ENCODE results near the gene PPFIA2.

PPFIA2 gene

DNA sequence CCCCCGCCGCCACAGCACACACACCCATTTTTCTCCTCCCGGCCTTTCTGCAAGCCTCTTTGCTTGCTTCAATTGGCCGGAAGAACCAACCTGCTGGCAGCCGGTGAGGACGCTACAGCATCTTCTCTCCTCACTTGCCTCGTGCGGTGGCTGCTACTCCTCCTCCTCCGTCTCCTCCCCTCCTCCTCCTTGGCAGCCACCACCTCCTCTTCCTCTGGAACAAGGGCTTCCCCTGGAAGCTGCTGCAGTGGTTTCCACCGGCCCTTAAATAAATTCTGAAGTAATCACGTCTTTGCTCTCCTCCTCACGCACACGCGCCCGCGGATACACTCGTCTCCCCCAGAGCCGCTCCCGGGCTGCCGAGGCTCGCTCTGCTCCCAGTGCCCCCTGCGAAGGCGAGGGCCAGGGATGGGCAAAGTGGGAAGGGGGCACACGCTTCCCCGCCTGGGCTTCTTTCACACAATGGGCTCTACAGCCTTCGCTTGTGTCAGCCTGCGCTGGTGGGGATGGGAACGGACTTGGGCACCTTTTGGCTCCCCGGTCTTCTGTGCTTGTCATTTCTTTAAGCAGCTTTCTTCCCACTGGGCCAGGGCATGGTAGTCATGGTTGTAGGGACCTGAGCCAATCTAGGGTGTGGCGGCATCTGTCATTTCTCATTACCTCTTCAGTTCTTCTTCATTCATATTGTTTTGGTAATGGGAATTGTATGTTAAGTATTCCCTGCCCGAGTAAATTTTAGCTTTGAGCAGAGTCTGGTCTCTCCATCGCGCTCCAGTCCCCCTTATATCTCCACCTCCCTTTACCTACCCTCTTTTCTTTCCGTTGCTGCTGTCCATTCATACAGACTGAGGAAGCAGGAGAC is at the start of gene PPFIA2:
Gene PPFIA2 (minus strand): TSS at position 161 of the 862 bp plus-strand sequence.
- no peak for DNase-seq (ENCODE audit: low read depth in 1 of 2, low spot score in 1 of 2)

GRCh38 chr12:81800298-81801148 is 41.4 kb upstream of the PPFIA2 start:
- DNase-seq (ENCODE audit: low read depth in 1 of 2, low spot score in 1 of 2), result no peak

DNA sequence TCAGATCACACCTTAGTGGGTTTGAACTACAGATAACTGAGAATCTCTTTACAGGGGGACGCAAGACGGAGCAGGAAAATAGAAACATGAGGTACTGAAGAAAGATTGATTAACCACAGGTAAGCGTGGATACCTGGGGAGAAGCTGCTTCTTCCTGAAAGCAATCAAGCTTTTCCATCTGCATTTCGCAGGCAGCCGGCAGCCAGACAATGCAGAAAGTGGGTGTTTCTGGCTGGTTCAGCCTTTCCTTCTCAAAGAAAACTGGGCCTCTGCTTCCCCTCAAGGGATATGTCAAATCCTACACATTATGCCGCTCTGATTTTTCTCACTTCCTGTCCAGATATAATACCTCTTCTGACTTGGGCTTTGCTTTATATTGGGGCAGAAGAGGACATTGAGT is 39.1 kb upstream of the PPFIA2 start:
- DNase-seq (ENCODE audit: low read depth in 1 of 2, low spot score in 1 of 2), result no peak

- no peak for DNase-seq (ENCODE audit: low read depth in 1 of 2, low spot score in 1 of 2)
Observed at GRCh38 chr12:81797100-81797499, 38.0 kb upstream of the PPFIA2 start.

GRCh38 chr12:81792666-81793065 is 33.5 kb upstream of the PPFIA2 start:
- no peak for DNase-seq (ENCODE audit: low read depth in 1 of 2, low spot score in 1 of 2)

- DNase-seq (ENCODE audit: low read depth in 1 of 2, low spot score in 1 of 2), result no peak
Observed at GRCh38 chr12:81779216-81779615, 20.1 kb upstream of the PPFIA2 start.

GRCh38 chr12:81778719-81779118 is 19.6 kb upstream of the PPFIA2 start:
- DNase-seq (ENCODE audit: low read depth in 1 of 2, low spot score in 1 of 2), result no peak

DNA sequence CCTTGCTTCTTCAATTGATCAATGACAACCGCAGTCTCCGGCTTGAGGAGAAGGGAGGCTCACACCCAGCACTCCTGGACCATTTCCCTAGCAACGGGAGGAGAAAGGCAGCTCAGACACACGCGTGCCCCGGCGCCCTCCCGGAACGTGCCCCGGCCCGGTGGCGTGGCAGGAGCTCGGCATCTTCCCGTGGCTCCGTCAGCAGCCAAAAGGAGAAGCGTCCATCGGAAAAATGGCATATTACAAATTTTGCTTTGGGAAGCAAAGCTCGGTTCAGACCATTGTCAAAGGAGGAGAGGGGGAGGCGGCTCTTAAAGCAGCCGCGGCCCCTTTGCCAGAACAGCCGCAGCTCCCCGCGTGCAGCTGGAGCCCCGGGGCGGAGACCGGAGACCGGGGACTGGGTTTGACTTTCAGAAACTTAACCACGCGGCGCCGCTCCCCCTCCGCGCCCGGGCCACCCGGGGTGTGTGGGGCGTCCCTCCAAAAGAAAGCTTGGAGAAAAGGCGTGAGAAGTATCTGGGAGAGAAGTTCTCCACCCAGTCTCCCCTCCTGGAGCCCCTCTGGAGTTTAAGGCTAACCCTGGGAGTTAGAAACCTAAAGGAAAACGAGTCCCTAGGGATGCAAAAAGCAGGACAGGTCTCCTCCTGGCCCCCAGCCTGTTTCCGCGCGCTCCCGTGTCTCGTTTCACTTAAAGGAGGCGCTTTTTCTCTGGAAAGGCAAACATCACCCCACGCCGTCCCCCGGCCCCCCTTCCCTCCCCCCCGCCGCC is 545 bp downstream of the PPFIA2 start:
- no peak for DNase-seq (ENCODE audit: low read depth in 1 of 2, low spot score in 1 of 2)

DNA sequence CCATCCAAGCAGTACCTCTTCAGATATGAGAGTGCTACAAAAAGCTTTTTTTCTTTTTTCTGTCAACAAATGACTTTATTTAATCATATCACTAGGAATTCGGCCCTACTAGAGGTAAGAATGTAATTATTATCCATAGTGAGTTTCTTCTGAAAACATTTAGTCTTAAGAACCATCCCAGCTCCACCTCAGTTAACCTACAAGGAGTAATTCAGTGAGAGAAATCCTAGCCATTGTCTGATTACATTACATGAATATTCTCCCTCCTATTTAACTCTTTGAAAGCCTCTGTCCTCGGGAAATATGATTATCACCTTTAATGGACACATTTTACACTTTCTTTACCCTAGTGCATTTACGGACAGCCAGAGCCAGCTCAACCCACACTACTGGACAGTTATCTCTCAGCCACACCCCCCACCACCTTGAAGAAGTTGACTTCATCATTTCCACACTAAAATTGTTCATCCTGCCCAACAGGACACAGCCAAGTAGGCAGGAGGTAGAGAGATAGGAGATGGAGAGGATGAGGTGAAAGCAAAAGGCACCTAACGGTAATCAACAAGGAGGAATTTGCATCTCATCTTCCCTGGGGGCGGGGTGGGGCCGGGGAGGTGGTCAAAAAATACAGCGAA is 1.3 kb downstream of the PPFIA2 start:
- no peak for DNase-seq (ENCODE audit: low read depth in 1 of 2, low spot score in 1 of 2)

DNA sequence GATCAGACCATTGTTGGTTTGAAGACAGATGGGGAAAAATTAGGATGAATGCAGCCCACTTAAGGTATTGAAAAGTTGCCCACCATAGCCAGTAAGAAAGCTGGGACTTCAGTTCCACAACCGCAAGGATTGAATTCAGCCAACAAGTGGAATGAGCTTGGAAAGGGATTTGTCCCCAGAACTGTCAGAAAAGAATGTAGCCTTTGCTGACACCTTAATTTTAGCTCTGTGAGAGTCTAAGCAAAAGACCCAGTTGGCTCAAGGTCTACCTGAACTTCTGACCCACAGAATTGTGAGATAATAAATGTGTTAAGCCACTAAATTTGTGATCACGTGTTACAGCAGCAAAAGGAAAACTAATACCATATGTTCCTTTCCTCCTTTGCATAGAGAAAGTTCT is 29.4 kb downstream of the PPFIA2 start:
- no peak for DNase-seq (ENCODE audit: low read depth in 1 of 2, low spot score in 1 of 2)

GRCh38 chr12:81727391-81727790 is 31.8 kb downstream of the PPFIA2 start:
- no peak for DNase-seq (ENCODE audit: low read depth in 1 of 2, low spot score in 1 of 2)

GRCh38 chr12:81726634-81727033 is 32.5 kb downstream of the PPFIA2 start:
- no peak for DNase-seq (ENCODE audit: low read depth in 1 of 2, low spot score in 1 of 2)

DNA sequence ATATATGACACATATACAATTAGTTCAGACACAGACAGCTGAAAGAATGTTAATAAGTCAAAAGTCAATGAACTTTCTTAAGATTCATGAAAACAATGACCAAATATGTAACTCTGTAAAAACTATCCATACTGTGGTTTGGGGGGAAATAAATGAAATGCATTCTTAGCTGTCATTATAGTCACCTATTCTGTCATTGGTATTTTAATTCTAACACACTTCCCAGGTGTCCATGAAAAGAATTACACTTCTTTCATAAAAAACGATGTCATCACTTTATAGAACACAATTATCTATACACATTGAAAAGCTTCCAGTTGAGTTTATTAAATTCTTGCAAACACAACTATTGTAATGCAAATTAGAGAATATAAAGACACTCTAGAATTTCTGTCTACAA is 35.8 kb downstream of the PPFIA2 start:
- no peak for DNase-seq (ENCODE audit: low read depth in 1 of 2, low spot score in 1 of 2)

DNA sequence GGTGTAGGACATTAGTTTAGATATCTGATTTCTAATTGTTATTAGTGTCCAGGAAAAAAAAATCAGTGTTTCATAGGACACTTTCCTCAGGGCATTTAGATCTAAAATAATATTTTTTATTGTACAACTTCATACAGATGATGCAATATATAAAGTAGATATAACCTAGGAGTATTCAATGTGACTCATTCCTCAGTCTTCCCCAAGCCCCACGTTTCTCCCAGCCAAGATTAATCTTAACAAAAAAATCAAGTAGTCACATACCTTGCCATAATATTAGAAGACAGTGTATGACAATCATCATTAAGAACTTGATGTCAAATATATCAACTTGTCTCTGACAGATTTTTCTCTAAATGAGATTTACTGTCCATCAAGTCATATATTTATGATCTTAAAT is 37.1 kb downstream of the PPFIA2 start:
- no peak for DNase-seq (ENCODE audit: low read depth in 1 of 2, low spot score in 1 of 2)

GRCh38 chr12:81718616-81719015 is 40.5 kb downstream of the PPFIA2 start:
- DNase-seq (ENCODE audit: low read depth in 1 of 2, low spot score in 1 of 2), result no peak

DNA sequence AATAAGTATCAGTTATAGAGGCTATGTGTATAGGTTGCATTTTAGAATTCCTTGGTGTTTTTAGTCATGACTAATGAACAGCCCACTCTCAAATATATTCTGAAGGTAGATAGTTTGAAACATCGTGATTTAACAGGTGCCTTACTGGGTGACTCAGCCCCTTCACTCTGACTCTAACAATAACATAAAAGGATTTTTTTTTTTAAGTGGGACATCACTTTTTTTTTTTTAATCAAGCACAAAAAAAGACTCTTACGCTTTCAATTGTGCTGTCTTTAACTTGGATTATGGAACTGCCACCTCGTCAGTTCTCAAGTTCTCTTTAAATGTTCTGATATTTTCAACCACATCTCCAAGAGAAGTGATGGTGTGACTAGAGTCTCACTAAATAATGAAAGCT is 46.6 kb downstream of the PPFIA2 start:
- DNase-seq (ENCODE audit: low read depth in 1 of 2, low spot score in 1 of 2), result no peak

DNA sequence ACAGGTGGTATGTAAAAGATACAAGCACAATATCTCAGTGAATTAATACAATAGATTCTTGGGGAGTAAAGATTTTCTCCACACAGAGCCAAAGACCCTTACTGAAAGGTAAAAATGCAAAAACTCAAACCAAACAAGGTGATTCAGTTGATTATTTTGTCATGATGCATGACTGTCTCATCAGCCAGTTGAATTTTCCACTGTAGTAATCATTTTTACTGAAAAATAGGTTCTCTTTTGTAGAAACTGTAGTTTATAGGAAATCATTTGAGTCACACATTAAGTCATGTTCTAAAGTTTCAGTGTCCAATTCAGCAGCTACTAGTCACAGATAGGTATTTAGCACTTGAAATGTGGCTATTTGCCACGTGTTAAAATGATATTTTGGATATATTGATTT is 53.6 kb downstream of the PPFIA2 start:
- DNase-seq (ENCODE audit: low read depth in 1 of 2, low spot score in 1 of 2), result no peak

DNA sequence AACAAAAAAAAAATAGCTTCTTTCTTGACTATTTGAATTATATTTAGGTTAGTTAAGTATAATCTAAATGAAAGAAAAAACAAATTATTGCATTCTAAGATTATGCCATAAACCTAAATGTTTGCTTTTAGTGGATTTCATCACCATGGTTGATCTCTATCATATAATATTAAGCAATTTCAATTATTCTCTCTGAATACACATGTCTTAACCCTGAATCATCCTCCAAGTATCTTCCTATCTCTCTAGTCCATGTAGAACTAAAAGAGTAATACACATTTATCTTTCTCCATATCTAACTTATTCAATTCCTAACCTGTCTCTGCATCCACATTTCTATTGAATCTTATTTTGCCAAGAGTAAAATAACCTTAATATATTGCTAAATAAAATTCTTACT is 59.6 kb downstream of the PPFIA2 start:
- no peak for DNase-seq (ENCODE audit: low read depth in 1 of 2, low spot score in 1 of 2)

DNA sequence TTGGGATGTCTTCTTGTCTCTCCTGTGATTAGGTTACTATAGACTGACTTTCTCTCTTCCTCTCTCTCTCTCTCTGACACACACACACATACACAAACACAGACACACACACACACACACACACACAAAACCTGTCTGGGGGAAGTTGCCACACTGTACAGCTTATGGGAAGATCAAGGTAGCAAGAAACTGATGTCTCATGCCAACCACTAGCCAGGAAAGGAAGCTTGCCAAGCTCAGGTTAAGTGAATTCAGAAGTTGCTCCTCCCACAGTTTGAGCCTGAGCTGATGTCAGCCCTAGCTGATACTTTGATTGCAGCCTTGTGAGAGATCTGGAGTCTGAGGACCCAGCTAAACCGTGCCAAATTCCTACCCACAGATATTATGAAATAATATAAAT is 67.1 kb downstream of the PPFIA2 start:
- DNase-seq (ENCODE audit: low read depth in 1 of 2, low spot score in 1 of 2), result no peak

DNA sequence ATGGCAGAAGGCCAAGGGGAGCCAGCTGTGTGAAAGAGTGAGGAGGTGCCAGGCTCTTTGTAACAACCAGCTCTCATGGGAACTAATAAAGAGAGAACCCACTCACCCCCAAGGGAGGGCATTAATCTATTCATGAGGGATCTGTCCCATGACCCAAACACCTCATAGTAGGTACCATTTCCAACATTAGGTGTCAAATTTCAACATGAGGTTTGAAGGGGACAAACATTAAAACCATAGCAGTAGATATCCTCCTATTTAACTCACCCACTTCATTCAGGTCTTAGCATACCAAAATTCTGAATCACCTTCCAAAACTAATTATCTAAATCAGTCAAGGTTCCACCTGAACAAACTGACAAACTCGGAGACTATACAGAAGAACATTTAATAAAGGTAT is 75.3 kb downstream of the PPFIA2 start:
- no peak for DNase-seq (ENCODE audit: low read depth in 1 of 2, low spot score in 1 of 2)

- no peak for DNase-seq (ENCODE audit: low read depth in 1 of 2, low spot score in 1 of 2)
Observed at GRCh38 chr12:81679614-81680013, 79.5 kb downstream of the PPFIA2 start.
